Umbilical cord (tissue), 1 donor: ENCODE measurements around the gene TMEM120B. TPM values are rescaled to one million over a fixed set of nuclear protein-coding genes. Genes with fewer than 3 reads are reported as not detected.

Source experiments
- total RNA-seq: library from RNA; depleted of rRNA; stranded (reverse); fragments of >200 nt; gene quantifications from one replicate; pipeline ENCODE4 v1.2.3, GENCODE V29; 2014; ENCODE audit warnings: low replicate concordance; ENCODE audit not compliant: insufficient read depth

Gene TMEM120B
- total RNA-seq, 1 donor from 2014 or later: 3.1 TPM

Other genes with a start within 250 kb of the TMEM120B start
- gene KDM2B, start 131.7 kb upstream of the TMEM120B start, total RNA-seq: 8.4 TPM
- gene ORAI1, start 86.2 kb upstream of the TMEM120B start, total RNA-seq: 1.7 TPM
- gene MORN3, start 43.1 kb upstream of the TMEM120B start, total RNA-seq: 1.9 TPM
- gene RHOF, start 80.9 kb downstream of the TMEM120B start, total RNA-seq: 15.9 TPM
- gene SETD1B, start 91.3 kb downstream of the TMEM120B start, total RNA-seq: 3.4 TPM
- gene HPD, start 146.1 kb downstream of the TMEM120B start, total RNA-seq: not detected
- gene PSMD9, start 176.0 kb downstream of the TMEM120B start, total RNA-seq: 24.6 TPM
- gene CFAP251, start 205.8 kb downstream of the TMEM120B start, total RNA-seq: 15.9 TPM